GM12872 (cell line): ENCODE measurements around the gene ETS2.

ENCODE experiments used
- TF ChIP-seq, protein P1 (sequence below): IDR thresholded peaks from 3 replicates; pipeline ENCODE4 v1.5.1; 2011; ENCODE audit warnings: low read depth, mild to moderate bottlenecking, low read length, moderate library complexity; ENCODE audit not compliant: insufficient read depth

ETS2 gene

GRCh38 chr21:38848187-38848609 is 42.5 kb downstream of the ETS2 start:
- TF ChIP-seq, protein P1, sequence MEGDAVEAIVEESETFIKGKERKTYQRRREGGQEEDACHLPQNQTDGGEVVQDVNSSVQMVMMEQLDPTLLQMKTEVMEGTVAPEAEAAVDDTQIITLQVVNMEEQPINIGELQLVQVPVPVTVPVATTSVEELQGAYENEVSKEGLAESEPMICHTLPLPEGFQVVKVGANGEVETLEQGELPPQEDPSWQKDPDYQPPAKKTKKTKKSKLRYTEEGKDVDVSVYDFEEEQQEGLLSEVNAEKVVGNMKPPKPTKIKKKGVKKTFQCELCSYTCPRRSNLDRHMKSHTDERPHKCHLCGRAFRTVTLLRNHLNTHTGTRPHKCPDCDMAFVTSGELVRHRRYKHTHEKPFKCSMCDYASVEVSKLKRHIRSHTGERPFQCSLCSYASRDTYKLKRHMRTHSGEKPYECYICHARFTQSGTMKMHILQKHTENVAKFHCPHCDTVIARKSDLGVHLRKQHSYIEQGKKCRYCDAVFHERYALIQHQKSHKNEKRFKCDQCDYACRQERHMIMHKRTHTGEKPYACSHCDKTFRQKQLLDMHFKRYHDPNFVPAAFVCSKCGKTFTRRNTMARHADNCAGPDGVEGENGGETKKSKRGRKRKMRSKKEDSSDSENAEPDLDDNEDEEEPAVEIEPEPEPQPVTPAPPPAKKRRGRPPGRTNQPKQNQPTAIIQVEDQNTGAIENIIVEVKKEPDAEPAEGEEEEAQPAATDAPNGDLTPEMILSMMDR, result no peak

DNA sequence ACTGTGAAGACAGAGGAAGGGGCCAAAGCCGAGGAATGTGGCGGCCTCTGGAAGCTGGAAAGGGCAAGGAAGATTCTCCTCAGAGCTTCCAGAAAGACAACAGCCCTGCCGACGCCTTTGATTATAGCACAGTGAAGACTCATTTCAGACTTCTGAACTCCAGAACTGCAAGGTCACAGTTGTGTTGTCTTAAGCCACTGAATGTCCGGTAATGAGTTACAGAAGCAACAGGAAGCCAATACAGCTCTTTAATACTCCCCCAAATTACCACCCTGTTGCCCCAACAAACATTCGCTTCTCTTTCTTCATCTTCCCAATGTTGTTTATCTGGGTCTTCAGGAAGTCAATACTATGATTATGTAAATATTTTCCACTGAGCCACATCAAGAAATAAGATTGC is 44.0 kb downstream of the ETS2 start:
- TF ChIP-seq, protein P1, result no peak

- TF ChIP-seq, protein P1, result no peak
Measured at GRCh38 chr21:38850277-38850951, 44.7 kb downstream of the ETS2 start.

DNA sequence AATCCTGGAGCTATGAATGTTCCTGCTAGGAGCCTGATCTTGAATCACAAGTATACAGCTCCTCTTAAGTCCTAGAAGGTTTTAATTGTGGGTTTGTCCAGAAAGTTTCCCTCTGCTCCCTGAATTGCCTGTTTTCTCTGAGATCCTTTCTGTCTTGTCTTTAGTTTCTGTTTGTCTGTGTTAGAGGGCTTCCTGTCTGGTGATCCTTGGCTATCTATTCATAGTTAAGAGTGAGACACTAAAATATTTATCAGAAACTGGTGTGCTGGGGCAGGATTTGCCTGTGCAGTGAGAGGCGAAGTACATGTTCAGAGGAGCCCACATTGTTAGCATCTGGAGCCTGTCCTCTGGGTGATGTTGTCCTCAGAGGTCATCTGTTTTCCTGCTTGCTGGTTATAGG is 45.4 kb downstream of the ETS2 start:
- TF ChIP-seq, protein P1, result no peak

DNA sequence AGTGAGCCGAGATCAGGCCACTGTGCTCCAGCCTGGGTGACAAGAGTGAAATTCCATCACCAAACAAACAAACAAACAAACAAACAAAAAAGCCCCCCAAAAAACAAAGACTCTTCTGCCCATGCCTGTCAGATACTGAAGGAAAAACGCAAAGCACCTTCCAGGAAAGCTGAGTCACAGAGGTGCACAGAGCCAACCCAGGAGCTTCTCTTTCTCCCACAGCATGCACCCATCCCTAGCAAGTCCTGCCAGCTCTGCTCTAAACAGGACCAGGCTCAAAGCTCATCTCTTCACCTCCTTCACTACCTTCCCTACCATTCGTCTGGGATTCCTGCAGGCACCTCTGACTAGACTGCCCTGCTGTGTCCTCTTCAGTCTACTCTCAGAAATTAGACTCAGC is 46.5 kb downstream of the ETS2 start:
- TF ChIP-seq, protein P1, result no peak

DNA sequence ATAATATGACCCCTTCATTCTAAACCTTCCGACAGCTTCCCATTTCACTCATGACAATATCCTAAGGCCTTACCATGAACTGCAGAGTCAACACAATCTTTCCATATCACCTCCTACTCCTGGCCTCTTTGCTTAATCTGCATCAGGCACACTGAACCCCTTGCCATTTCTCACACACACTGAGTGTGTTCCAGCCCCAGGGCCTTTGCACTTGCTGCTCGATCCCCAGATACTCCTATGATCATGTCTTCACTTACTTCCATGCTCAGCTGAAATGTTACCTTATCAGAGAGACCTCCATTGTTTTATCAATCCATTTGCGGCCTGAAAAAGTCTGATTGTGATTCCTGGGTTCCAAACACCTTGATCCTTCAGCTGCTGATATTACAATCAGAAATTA is 47.0 kb downstream of the ETS2 start:
- TF ChIP-seq, protein P1, result no peak

- TF ChIP-seq, protein P1, result no peak
Measured at GRCh38 chr21:38853421-38853919, 47.7 kb downstream of the ETS2 start.
